ENCODE data around the gene AOPEP. TPM values are rescaled to one million over a fixed set of nuclear protein-coding genes. Genes with fewer than 3 reads are reported as not detected.

AOPEP gene
- total and polyA plus RNA-seq, 2 of the 13 experiments (the other 11 are each of a cell fraction or from before 2014, with no cell fraction given): 22.2 to 41.6 TPM

GRCh38 chr9:94870465-94870792 is 143.9 kb downstream of the AOPEP start (continued):
- TF ChIP-seq LRRFIP1 (CRISPR knock-in tag; conservative IDR thresholded peaks at IDR 0.05) (no peak), SP140L (CRISPR knock-in tag; IDR thresholded peaks at IDR 0.05; ENCODE audit: borderline replicate concordance) (no peak), RCOR2 (CRISPR knock-in tag; IDR thresholded peaks at IDR 0.05) (no peak), THRA (CRISPR knock-in tag; IDR thresholded peaks at IDR 0.05; ENCODE audit: borderline replicate concordance) (no peak), ZNF850 (CRISPR knock-in tag; conservative IDR thresholded peaks at IDR 0.05) (no peak), EZH2 (conservative IDR thresholded peaks at IDR 0.05; ENCODE audit: low read depth, low read length) (no peak), TRIM22 (IDR thresholded peaks at IDR 0.05) (no peak), ZNF121 (CRISPR knock-in tag; IDR thresholded peaks at IDR 0.05) (no peak)
